ENCODE data around the gene AMOTL2. TPM values are rescaled to one million over a fixed set of nuclear protein-coding genes. Genes with fewer than 3 reads are reported as not detected.

Gene AMOTL2
- total and polyA plus RNA-seq, 4 donors: 4.2 to 16.7 (median 9.4) TPM

DNA sequence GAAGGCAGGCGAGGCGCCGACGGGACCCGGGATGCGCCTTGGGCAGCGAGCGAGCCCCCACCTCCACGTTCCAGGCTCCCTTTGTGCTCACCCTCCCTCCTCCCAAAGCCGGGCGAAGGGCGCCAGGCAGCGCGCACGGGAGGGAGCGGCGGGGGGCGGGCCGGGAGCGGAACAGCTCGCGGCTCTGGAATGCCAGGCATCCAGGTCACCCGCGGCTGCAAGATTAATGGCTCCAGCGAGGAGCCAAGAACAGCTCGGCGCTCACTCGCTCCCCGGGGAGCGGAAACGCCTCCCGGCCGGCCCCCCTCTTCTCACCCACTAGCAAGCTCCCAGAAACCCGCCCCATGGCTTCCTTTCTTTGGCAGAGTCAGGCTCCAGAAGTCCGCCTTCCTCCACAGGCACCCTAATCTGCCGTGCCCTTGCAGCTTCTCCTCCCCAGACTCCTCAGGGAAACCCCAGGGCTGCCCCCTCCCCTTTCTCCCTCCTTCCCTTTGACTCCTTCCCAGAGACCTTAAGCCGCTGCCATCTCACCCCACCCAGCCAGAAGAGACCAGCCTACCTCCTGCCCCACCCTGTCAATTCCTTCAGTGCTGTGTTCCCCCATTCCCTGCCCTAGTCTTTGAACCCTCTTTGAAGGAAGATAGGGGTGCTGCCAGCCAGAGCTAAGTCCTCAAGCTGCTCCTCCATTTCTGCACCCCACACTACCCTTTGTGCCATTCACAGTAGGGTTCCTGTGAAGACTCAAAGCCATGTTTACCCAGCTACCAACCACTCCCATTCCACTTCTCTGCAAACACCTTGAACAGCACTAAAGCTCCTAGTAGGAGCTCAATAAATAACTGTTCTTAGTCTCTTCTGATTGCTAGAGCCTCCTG, 9.9 kb downstream of the AMOTL2 start:
- Histone ChIP-seq H3K9me3 (ENCODE audit: control insufficient read depth in 4 of 4, low read length in 3 of 4) (no peaks in the 10 kb centered on the region), H3K4me3 (ENCODE audit: low read depth in 1 of 3, low read length in 3 of 3) (no peak overlapping the region), H3K9ac (ENCODE audit: low read depth in 1 of 2, low read length in 2 of 2) (no peak overlapping the region), H3K27me3 (ENCODE audit: control insufficient read depth in 4 of 4, insufficient read depth in 4 of 4, low read length in 3 of 4) (no peaks in the 10 kb centered on the region), H3K4me1 (ENCODE audit: control insufficient read depth in 4 of 4, insufficient read depth in 4 of 4, low read length in 3 of 4) (peaks cover 5 to 46% (median 33%) of the 10 kb centered on the region in 4 donors), H3K36me3 (ENCODE audit: control insufficient read depth in 4 of 4, insufficient read depth in 3 of 4, low read depth in 1 of 4, low read length in 3 of 4) (peaks cover 19 to 65% (median 38%) of the 10 kb centered on the region in 4 donors), H3K27ac (ENCODE audit: low read depth in 1 of 2, low read length in 2 of 2) (peak overlapping the region; percentile 53 to 68)
- 32% methylated on average over 37 of the region's 37 CpGs for WGBS
- DNase-seq (ENCODE audit: low spot score): peak; percentile 55
- TF ChIP-seq SP1 (IDR thresholded peaks at IDR 0.05) (peak; percentile 43), YY1 (IDR thresholded peaks at IDR 0.05) (no peak), NR2F2 (IDR thresholded peaks at IDR 0.05) (peak; percentile 66), JUND (IDR thresholded peaks at IDR 0.05) (no peak), RXRA (IDR thresholded peaks at IDR 0.05) (no peak), FOXA2 (IDR thresholded peaks at IDR 0.05) (no peak)

- H3K27ac ChIP-seq (ENCODE audit: low read depth in 1 of 2, low read length in 2 of 2): peak overlapping the region; percentile 53 to 68
- peaks cover 20 to 70% (median 38%) of the 10 kb centered on the region in 4 donors for H3K36me3 ChIP-seq (ENCODE audit: control insufficient read depth in 4 of 4, insufficient read depth in 3 of 4, low read depth in 1 of 4, low read length in 3 of 4)
- DNase-seq (ENCODE audit: low spot score): no peak
- TF ChIP-seq FOXA2 (IDR thresholded peaks at IDR 0.05) (no peak), MAX (IDR thresholded peaks at IDR 0.05) (no peak), NR2F2 (IDR thresholded peaks at IDR 0.05) (no peak), TAF1 (conservative IDR thresholded peaks at IDR 0.05) (no peak), RXRA (IDR thresholded peaks at IDR 0.05) (no peak), REST (IDR thresholded peaks at IDR 0.05) (no peak), EGR1 (IDR thresholded peaks at IDR 0.05; ENCODE audit: low read depth in 2 of 2) (no peak), JUND (IDR thresholded peaks at IDR 0.05) (no peak), ZBTB33 (IDR thresholded peaks at IDR 0.05) (no peak), GABPA (IDR thresholded peaks at IDR 0.05 in 1 of 2, conservative IDR thresholded peaks at IDR 0.05 in 1 of 2) (no peak), RAD21 (IDR thresholded peaks at IDR 0.05) (no peak), HNF4G (IDR thresholded peaks at IDR 0.05) (no peak), FOXA1 (IDR thresholded peaks at IDR 0.05) (no peak), YY1 (IDR thresholded peaks at IDR 0.05) (no peak), SP1 (IDR thresholded peaks at IDR 0.05) (no peak), HNF4A (conservative IDR thresholded peaks at IDR 0.05) (no peak)
- TF ChIP-seq, protein P1, sequence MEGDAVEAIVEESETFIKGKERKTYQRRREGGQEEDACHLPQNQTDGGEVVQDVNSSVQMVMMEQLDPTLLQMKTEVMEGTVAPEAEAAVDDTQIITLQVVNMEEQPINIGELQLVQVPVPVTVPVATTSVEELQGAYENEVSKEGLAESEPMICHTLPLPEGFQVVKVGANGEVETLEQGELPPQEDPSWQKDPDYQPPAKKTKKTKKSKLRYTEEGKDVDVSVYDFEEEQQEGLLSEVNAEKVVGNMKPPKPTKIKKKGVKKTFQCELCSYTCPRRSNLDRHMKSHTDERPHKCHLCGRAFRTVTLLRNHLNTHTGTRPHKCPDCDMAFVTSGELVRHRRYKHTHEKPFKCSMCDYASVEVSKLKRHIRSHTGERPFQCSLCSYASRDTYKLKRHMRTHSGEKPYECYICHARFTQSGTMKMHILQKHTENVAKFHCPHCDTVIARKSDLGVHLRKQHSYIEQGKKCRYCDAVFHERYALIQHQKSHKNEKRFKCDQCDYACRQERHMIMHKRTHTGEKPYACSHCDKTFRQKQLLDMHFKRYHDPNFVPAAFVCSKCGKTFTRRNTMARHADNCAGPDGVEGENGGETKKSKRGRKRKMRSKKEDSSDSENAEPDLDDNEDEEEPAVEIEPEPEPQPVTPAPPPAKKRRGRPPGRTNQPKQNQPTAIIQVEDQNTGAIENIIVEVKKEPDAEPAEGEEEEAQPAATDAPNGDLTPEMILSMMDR (IDR thresholded peaks at IDR 0.05; ENCODE audit: low read depth, low read length, missing input control): no peak
- TF ChIP-seq, protein P2, sequence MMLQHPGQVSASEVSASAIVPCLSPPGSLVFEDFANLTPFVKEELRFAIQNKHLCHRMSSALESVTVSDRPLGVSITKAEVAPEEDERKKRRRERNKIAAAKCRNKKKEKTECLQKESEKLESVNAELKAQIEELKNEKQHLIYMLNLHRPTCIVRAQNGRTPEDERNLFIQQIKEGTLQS (IDR thresholded peaks at IDR 0.05): no peak
- no peak overlapping the region for H3K4me3 ChIP-seq (ENCODE audit: low read depth in 1 of 3, low read length in 3 of 3)
- 79% methylated on average over 3 of the region's 3 CpGs for WGBS
- H3K9me3 ChIP-seq (ENCODE audit: control insufficient read depth in 4 of 4, low read length in 3 of 4): no peaks in the 10 kb centered on the region
- no peak overlapping the region for H3K9ac ChIP-seq (ENCODE audit: low read depth in 1 of 2, low read length in 2 of 2)
- H3K4me1 ChIP-seq (ENCODE audit: control insufficient read depth in 4 of 4, insufficient read depth in 4 of 4, low read length in 3 of 4): peaks cover 5 to 39% (median 32%) of the 10 kb centered on the region in 4 donors
- H3K27me3 ChIP-seq (ENCODE audit: control insufficient read depth in 4 of 4, insufficient read depth in 4 of 4, low read length in 3 of 4): no peaks in the 10 kb centered on the region
Observed at GRCh38 chr3:134363381-134363755, 10.9 kb downstream of the AMOTL2 start.
